NCI-H2196 (cell line): ENCODE measurements around the gene OR10AG1.

Experiments used
- DNase-seq: peaks from one replicate; lab custom pipeline; 2025; ENCODE audit not compliant: unreplicated experiment; lab: John Stamatoyannopoulos, UW

Gene OR10AG1, protein sequence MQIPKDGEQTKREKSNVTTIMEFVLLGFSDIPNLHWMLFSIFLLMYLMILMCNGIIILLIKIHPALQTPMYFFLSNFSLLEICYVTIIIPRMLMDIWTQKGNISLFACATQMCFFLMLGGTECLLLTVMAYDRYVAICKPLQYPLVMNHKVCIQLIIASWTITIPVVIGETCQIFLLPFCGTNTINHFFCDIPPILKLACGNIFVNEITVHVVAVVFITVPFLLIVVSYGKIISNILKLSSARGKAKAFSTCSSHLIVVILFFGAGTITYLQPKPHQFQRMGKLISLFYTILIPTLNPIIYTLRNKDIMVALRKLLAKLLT

DNA sequence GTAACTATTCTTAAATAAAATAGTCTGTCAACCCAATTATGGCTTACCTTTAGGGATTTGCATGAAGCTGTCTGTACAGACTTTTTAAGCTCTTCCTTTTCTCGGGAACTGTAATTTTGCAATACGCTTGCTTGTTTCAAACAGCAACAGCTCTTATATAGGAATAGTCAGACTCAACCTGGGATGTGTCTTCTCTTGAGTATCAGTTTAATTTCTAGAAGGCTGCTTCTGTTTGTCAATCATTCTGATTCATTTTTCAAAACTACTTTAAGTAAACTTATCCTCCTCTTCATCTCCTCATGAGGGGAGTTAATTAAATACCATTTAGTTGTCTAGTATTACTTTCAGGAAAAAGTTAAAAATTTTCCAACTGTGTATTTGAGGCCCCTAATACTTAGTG, at the start of gene OR10AG1:
Gene OR10AG1, minus strand, starts transcription at position 101 of the 400 bp plus-strand sequence. Its CDS starts 38 bp downstream, at position 63.
- DNase-seq, result no peak

- DNase-seq, result no peak
Measured at GRCh38 chr11:56013805-56014204, 44.1 kb upstream of the OR10AG1 start.

GRCh38 chr11:56010716-56011115, 41.0 kb upstream of the OR10AG1 start:
- DNase-seq, result no peak

DNA sequence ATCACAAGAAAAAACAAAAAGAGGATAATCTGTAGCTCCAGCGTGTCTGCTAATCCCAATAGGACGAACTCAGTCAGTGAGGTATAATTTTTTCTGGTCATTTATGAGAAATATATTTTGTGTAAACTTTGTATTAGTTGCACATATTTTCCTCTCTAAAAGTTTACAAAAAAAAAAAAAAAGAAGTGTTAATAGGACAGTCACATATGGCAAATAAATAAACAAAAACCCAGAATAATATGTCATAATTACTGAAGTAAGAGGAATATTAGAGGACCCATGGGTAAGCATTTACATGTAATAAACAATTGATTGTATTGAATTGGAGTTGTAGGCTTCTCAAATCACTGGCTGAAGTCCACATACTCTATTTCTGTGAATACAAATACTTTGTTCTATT, 24.8 kb upstream of the OR10AG1 start, which contains the start of gene OR5F1:
Gene OR5F1, minus strand, starts transcription at position 101 of the 400 bp plus-strand sequence. Its CDS starts 0 bp downstream, at position 101.
- DNase-seq, result no peak

GRCh38 chr11:55970935-55971334, 1.2 kb upstream of the OR10AG1 start:
- DNase-seq, result no peak

DNA sequence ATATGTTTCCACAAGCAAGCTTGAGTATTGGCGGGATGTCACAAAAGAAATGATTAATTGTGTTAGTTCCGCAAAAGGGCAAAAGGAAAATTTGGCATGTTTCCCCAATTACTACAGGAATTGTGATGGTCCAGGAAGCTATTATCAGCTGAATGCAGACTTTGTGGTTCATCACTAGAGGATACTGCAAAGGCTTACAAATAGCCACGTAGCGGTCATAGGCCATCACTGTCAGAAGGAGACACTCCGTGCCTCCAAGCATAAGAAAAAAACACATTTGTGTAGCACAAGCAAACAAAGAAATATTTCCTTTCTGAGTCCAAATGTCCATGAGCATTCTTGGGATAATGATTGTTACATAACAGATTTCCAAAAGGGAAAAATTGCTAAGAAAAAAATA, 1.8 kb downstream of the OR10AG1 start:
- DNase-seq, result no peak

DNA sequence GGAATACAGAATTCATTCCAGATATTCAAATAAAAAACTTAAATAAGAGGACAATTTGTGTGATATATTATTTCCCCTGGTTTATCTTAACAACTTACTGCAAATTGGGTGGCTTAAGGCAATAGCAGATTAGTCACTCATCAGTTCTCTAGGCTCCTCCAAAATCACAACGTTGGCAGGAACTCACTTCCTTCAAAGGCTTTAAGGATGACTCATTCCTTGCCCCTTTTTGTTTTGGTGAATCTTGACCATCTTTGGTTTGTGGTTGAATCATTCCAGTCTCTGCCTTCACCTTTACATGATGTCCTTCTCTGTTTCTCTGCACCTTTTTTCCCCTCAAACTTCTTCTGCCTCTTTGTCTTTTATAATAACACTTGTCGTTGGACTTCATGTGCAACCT, 3.4 kb downstream of the OR10AG1 start:
- DNase-seq, result no peak

DNA sequence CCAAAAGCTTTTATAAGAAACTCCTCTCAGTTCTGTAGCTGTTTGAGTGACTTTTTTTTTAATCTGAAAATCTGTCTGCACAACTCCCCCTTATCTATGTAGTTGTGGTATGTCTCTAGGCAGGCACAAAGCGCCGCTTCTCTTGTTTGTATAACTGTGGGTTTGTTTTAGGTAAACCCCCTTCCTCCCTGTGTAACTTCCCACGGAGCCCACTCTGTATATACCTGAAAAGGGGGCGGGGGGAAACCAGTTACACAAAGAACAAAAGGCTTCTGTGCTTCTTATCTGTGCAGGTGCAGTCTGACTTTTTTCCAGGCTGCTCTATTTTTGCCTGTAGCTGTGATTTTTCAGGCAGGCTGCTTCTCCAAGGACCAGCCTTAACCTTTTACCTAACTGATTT, 13.2 kb downstream of the OR10AG1 start:
- no peak for DNase-seq

- DNase-seq, result no peak
Measured at GRCh38 chr11:55949330-55949729, 20.4 kb downstream of the OR10AG1 start.

- DNase-seq, result peak; percentile 59
Measured at GRCh38 chr11:55942785-55943392, 26.9 kb downstream of the OR10AG1 start.

DNA sequence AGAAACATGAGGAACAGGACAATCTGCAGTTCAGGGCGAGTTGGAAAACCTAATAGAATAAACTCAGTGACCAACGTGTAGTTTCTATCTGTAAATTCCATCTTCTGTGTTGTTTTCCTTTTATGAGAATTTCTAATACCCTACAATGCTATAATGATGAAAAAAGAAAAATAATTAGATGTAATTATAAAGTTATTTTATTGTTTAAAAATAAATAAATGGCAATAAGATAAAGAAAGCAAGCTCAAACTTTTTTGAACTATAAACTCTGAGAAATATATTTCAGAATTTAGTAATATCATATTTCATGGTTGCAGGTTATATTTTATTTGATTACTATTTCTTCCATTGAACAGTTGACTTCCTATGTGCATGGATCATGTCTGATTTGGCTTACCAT, 33.4 kb downstream of the OR10AG1 start, which contains the start of gene OR5I1:
Gene OR5I1, minus strand, starts transcription at position 101 of the 400 bp plus-strand sequence. Its CDS starts 0 bp downstream, at position 101.
- no peak for DNase-seq

DNA sequence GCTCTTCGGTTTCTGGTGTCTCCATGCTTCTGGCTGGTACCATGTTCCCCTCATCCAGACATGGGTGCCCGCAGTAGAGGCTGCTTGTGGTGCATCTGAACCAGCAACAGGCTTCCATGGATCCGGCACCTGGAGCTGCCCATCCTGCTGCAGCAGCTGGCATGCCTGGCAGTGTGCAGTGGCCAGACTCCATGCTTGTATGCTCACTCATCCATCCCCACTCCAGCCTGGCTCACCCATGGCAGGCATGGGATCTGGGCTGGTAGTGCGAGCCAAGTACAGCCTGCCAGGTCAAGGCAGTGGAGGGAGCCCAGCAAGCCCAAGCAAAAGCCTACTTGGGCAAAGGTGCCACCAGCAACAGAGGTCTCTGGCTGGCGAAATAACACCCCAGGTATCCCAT, 49.2 kb downstream of the OR10AG1 start:
- no peak for DNase-seq
